HCT116 (cell line): ENCODE data around the gene CYTH2.

ENCODE experiments used
- CEBPB ChIP-seq: IDR thresholded peaks from 2 replicates; pipeline ENCODE4 v1.6.1; 2012; ENCODE audit warnings: low read depth
- CTCF ChIP-seq, 3 experiments: fragments of 200-600 bp in 1 of 3; sonication (generic) in 1 of 3; IDR thresholded peaks in 2 of 3; conservative IDR thresholded peaks in 1 of 3; 2 replicates each; pipeline ENCODE4 v1.5.1; 2012 to 2017; ENCODE audit warnings: low read depth in 2 of 3, low read length in 2 of 3, antibody characterized with exemption in 1 of 3, borderline replicate concordance in 1 of 3, control low read depth in 1 of 3, mild to moderate bottlenecking in 1 of 3, mixed read lengths in 1 of 3, mixed run types in 1 of 3, moderate library complexity in 1 of 3; ENCODE audit not compliant: insufficient read depth in 1 of 3
- EZH2 ChIP-seq: fragments of 200-600 bp; sonication (generic); IDR thresholded peaks from 2 replicates; pipeline ENCODE4 v1.6.1; 2017; ENCODE audit warnings: antibody characterized with exemption, mixed run types
- MAX ChIP-seq: IDR thresholded peaks from 2 replicates; pipeline ENCODE4 v1.6.1; 2012
- POLR2A ChIP-seq: IDR thresholded peaks from 2 replicates; pipeline ENCODE4 v1.7.0; 2011; ENCODE audit warnings: borderline replicate concordance; ENCODE audit not compliant: insufficient read depth, insufficient read length; ENCODE audit errors: extremely low read depth
- SRF ChIP-seq: IDR thresholded peaks from 2 replicates; pipeline ENCODE4 v1.6.1; 2012; ENCODE audit warnings: low read depth

- TF ChIP-seq MAX (no peak), CEBPB (no peak), SRF (no peak), CTCF (IDR thresholded peaks at IDR 0.05 in 2 of 3, conservative IDR thresholded peaks at IDR 0.05 in 1 of 3; ENCODE audit: borderline replicate concordance in 1 of 3, insufficient read depth in 1 of 3, low read depth in 2 of 3, low read length in 2 of 3) (no peak), POLR2A (no peak), EZH2 (no peak)
Measured at GRCh38 chr19:48446579-48446978, 22.6 kb upstream of the CYTH2 start.
